HG03175 (cell line): Measurements from ENCODE around the gene HSD3B7.

Source experiments
- ATAC-seq: cut with Tn5 transposase; IDR thresholded peaks from one replicate; pipeline ENCODE4 v1.9.1; 2021; ENCODE audit warnings: mild to moderate bottlenecking, moderate library complexity; ENCODE audit not compliant: unreplicated experiment

The HSD3B7 gene

GRCh38 chr16:30956601-30957455 lies 28.2 kb upstream of the HSD3B7 start:
- peak; percentile 44 for ATAC-seq

GRCh38 chr16:30957456-30958174 lies 27.4 kb upstream of the HSD3B7 start, which contains the start of gene SETD1A:
Gene SETD1A, plus strand, starts transcription at chr16:30957754. Its CDS starts 978 bp downstream, at chr16:30958732.
- ATAC-seq: peak; percentile 81

- ATAC-seq: peak; percentile 31
Measured at GRCh38 chr16:30958175-30959079, 26.6 kb upstream of the HSD3B7 start.

DNA sequence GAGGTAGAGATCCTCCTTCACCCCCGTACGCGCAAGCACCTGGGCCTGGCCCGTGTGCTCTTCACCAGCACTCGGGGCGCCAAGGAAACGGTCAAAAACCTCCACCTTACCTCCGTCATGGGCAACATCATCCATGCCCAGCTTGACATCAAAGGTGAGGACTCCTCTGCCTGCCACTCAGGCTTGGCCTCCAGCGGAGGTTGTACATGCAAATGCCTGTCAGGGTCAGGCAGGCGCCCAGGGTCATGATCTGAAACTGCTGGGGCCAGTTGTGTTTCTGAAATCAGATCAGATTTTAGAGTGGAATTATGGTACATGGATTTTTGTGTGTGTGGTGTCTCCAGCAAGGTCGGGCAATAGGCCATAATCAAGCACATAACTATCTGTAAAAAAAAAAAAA lies 23.6 kb upstream of the HSD3B7 start:
- ATAC-seq: no peak

DNA sequence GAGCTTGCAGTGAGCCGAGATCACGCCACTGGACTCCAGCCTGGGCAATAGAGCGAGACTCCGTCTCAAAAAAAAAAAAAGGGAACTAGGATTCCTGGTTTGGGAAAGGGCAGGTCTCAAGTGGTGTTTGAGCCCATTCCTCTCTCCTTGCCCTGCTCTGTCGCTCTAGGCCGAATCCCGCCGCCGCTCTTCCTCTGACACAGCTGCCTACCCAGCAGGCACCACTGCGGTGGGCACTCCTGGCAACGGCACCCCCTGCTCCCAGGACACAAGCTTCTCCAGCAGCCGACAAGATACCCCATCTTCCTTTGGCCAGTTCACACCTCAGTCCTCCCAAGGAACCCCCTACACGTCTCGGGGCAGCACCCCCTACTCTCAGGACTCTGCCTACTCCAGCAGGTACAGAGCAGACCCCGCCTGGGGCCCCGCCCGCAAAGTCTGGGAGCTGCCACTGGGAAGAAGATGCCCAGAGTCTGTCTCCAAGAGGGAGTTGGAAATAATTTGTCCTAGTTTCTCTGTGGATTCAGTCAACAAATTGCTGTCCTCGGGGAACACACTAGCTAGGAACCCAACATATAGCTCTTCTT lies 21.0 kb upstream of the HSD3B7 start:
- ATAC-seq: no peak

DNA sequence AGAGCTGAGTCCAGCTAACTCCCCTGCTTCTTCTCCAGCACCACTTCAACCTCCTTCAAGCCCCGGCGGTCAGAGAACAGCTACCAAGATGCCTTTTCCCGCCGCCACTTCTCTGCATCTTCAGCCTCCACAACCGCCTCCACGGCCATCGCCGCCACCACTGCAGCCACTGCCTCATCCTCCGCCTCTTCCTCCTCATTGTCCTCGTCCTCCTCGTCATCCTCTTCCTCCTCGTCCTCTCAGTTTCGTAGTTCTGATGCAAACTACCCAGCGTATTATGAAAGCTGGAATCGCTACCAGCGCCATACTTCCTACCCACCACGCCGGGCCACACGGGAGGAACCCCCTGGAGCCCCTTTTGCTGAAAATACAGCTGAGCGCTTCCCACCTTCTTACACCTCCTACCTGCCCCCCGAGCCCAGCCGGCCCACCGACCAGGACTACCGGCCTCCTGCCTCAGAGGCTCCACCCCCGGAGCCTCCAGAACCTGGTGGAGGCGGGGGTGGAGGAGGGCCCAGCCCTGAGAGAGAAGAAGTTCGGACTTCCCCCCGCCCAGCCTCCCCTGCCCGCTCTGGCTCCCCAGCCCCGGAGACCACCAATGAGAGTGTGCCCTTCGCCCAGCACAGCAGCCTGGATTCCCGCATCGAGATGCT lies 20.3 kb upstream of the HSD3B7 start:
- no peak for ATAC-seq

- no peak for ATAC-seq
Measured at GRCh38 chr16:30965436-30965835, 19.6 kb upstream of the HSD3B7 start.

- ATAC-seq: no peak
Measured at GRCh38 chr16:30966033-30966619, 18.9 kb upstream of the HSD3B7 start.

DNA sequence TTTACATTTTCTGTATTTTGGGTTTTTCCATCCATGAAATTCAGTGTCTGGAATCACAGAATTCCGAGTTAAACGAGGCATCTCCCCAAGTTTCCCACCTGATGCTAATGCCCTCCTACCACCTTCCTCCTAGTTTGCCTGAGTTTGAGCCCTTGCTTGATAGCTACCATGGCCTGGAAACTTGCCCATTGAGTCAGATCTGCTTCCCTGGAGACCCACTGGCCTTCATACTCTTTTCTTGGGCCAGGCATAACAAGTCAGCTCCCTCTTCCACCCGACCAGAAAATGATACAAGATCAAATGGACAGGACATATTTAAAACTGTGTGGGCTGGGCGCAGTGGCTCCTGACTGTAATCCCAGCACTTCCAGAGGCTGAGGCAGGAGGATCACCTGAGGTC lies 17.2 kb upstream of the HSD3B7 start:
- no peak for ATAC-seq

- no peak for ATAC-seq
Measured at GRCh38 chr16:30969246-30969842, 15.7 kb upstream of the HSD3B7 start.

DNA sequence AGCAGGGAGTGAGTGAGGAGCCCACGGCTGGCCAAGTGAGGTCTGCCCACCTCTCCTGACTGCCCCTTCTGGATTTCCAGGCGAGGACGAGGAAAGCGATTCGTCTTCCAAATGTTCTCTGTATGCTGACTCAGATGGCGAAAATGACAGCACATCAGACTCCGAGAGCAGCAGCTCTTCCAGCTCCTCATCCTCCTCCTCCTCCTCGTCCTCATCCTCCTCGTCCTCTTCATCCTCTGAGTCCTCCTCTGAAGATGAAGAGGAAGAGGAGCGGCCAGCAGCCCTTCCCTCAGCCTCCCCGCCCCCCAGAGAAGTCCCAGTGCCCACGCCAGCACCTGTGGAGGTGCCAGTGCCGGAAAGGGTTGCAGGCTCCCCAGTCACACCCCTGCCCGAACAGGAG lies 13.7 kb upstream of the HSD3B7 start:
- ATAC-seq: no peak

GRCh38 chr16:30972872-30973271 lies 12.1 kb upstream of the HSD3B7 start:
- no peak for ATAC-seq

- no peak for ATAC-seq
Measured at GRCh38 chr16:30974348-30974747, 10.7 kb upstream of the HSD3B7 start.

DNA sequence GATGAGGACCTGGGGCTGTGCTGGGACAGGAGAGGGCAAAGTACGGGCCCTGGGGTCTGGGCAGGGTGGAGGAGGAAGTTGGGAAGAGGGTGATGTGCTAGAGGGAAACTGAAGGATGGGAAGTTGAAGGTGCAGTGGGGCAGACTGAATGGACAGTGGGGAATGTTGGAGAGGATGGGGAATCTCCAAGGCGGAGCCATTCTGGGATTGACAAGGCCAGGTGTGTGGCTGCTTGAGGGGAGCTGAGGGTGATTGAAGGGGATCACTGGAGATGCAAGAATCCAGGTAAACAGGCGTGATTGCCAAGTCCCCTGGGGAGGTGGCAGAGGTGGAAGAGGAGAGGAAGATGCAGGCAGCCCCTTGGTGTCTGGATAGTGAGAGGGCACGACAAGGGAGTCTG lies 8.5 kb upstream of the HSD3B7 start:
- no peak for ATAC-seq

DNA sequence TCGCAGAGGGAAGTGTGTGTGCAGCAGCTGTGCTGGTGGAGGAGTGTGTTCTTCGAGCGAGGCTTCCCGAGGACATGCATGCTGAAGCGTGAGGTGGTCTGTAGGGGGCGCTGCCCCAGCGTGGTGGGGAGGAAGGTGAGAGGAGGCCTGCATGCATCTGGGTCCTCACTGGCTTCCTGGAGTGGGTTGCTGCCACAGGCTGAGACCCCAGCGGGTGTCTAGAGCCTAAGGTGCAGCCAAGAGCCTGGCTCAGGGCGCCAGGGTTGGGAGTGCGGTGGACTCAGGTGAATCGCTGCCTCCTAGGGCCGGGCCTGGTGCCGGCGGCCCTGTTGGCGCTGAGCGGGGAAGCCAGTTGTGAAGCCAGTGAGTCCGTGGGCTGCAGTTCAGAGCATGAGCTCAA lies 7.5 kb upstream of the HSD3B7 start:
- no peak for ATAC-seq

DNA sequence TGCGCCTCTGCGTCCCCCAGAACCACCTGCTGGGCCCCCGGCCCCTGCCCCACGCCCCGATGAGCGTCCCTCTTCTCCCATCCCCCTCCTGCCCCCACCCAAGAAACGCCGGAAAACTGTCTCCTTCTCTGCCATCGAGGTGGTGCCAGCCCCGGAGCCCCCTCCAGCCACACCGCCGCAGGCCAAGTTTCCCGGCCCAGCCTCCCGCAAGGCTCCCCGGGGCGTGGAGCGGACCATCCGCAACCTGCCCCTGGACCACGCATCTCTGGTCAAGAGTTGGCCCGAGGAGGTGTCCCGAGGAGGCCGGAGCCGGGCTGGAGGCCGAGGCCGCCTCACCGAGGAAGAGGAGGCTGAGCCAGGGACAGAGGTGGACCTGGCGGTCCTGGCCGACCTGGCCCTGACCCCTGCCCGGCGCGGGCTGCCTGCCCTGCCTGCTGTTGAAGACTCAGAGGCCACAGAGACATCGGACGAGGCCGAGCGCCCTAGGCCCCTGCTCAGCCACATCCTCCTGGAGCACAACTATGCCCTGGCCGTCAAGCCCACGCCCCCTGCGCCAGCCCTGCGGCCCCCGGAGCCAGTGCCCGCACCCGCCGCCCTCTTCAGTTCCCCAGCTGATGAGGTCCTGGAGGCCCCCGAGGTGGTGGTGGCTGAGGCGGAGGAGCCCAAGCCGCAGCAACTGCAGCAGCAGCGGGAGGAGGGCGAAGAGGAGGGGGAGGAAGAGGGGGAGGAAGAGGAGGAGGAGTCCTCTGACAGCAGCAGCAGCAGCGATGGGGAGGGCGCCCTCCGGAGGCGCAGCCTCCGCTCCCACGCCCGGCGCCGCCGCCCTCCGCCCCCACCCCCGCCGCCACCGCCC lies 5.6 kb upstream of the HSD3B7 start:
- no peak for ATAC-seq

- no peak for ATAC-seq
Measured at GRCh38 chr16:30980023-30980371, 5.0 kb upstream of the HSD3B7 start.

- no peak for ATAC-seq
Measured at GRCh38 chr16:30980434-30980833, 4.6 kb upstream of the HSD3B7 start.

- ATAC-seq: no peak
Measured at GRCh38 chr16:30980959-30981358, 4.0 kb upstream of the HSD3B7 start.
